Bronchial epithelial cell (primary cell): Measurements from ENCODE around the gene AOAH. TPM values are rescaled to one million over a fixed set of nuclear protein-coding genes. Genes with fewer than 3 reads are reported as not detected.

Experiments used
- DNase-seq: peaks from one replicate; pipeline ENCODE4 v3.0.0-alpha.2; 2010; ENCODE audit warnings: low read depth
- FAIRE-seq: peaks from 2 replicates; lab custom pipeline; 2011; peaks lifted over from hg19 to GRCh38; lab: Jason Lieb, UNC
- H3K27me3 ChIP-seq: 2 replicates; pipeline ENCODE4 v1.5.1; 2011; ENCODE audit warnings: low read length; ENCODE audit not compliant: control insufficient read depth, insufficient read depth
- H3K36me3 ChIP-seq: 2 replicates; pipeline ENCODE4 v1.5.1; 2011; ENCODE audit warnings: low read length; ENCODE audit not compliant: control insufficient read depth, insufficient read depth
- H3K4me3 ChIP-seq: 2 replicates; pipeline ENCODE4 v1.5.1; 2011; ENCODE audit warnings: mild to moderate bottlenecking, low read depth, low read length, control low read depth
- CTCF ChIP-seq: IDR thresholded peaks from 2 replicates; pipeline ENCODE4 v1.5.1; 2011; ENCODE audit warnings: mild to moderate bottlenecking, moderate library complexity, low read length, control low read depth, inconsistent platforms; ENCODE audit not compliant: insufficient read depth, severe bottlenecking
- total RNA-seq: library from RNA; depleted of rRNA; stranded (reverse); fragments of >200 nt; gene quantifications from 2 replicates; pipeline ENCODE4 v1.2.1, GENCODE V29; 2014

The AOAH gene
- total RNA-seq, 1 donor from 2014 or later, result not detected

- H3K27me3 ChIP-seq, result peaks cover 3% of the 10 kb centered on the region
- DNase-seq, result no peak
- FAIRE-seq, result no peak
- no peaks in the 10 kb centered on the region for H3K36me3 ChIP-seq
- TF ChIP-seq CTCF, result no peak
- no peak overlapping the region for H3K4me3 ChIP-seq
Observed at GRCh38 chr7:36614959-36615358, 109.3 kb downstream of the AOAH start.

- DNase-seq (no peak), FAIRE-seq (no peak)
- no peak for TF ChIP-seq CTCF
- Histone ChIP-seq H3K27me3 (peaks cover 3% of the 10 kb centered on the region), H3K4me3 (no peak overlapping the region), H3K36me3 (no peaks in the 10 kb centered on the region)
Observed at GRCh38 chr7:36613031-36613614, 111.2 kb downstream of the AOAH start.

GRCh38 chr7:36611703-36612102, 112.6 kb downstream of the AOAH start:
- no peak for FAIRE-seq
- no peaks in the 10 kb centered on the region for H3K36me3 ChIP-seq
- no peak for DNase-seq

GRCh38 chr7:36607721-36608095, 116.6 kb downstream of the AOAH start:
- DNase-seq, result no peak
- no peaks in the 10 kb centered on the region for H3K36me3 ChIP-seq
- no peak overlapping the region for H3K4me3 ChIP-seq
- no peaks in the 10 kb centered on the region for H3K27me3 ChIP-seq
- TF ChIP-seq CTCF, result no peak
- FAIRE-seq, result no peak

More at GRCh38 chr7:36611703-36612102, 112.6 kb downstream of the AOAH start:
- TF ChIP-seq CTCF, result no peak
- Histone ChIP-seq H3K4me3 (no peak overlapping the region), H3K27me3 (peaks cover 3% of the 10 kb centered on the region)

GRCh38 chr7:36606976-36607720, 117.1 kb downstream of the AOAH start:
- no peaks in the 10 kb centered on the region for H3K36me3 ChIP-seq
- no peak for FAIRE-seq
- DNase-seq, result no peak
- no peaks in the 10 kb centered on the region for H3K27me3 ChIP-seq
- no peak for TF ChIP-seq CTCF
- H3K4me3 ChIP-seq, result no peak overlapping the region
